ENCODE results near the gene SCAMP5. TPM values are rescaled to one million over a fixed set of nuclear protein-coding genes. Genes with fewer than 3 reads are reported as not detected.

The SCAMP5 gene
- total RNA-seq, 1 experiment from 2014 or later: 17.9 TPM

- no peak overlapping the region for H3K4me3 ChIP-seq
- TF ChIP-seq EZH2 (IDR thresholded peaks at IDR 0.05; ENCODE audit: low read depth): no peak
- no peak for TF ChIP-seq CTCF (conservative IDR thresholded peaks at IDR 0.05)
- ChIA-PET CTCF (no interaction called here), POLR2A (ENCODE audit: unreplicated experiment) (interaction anchor here (0.6 kb wide), 1 partner anchor 25 kb away, joined by 3 read pairs; no protein-coding TSS in a partner anchor)
- H3K79me2 ChIP-seq (ENCODE audit: low read depth): no peaks in the 10 kb centered on the region
- no peak for DNase-seq
- H3K36me3 ChIP-seq (ENCODE audit: low read depth): no peaks in the 10 kb centered on the region
- no peak overlapping the region for H2AFZ ChIP-seq
- H3K4me2 ChIP-seq: no peak overlapping the region
- H3K9me2 ChIP-seq (ENCODE audit: insufficient read depth): no peaks in the 10 kb centered on the region
- no peaks in the 10 kb centered on the region for H4K20me1 ChIP-seq (ENCODE audit: insufficient read depth)
- intact Hi-C loops (cut with micrococcal nuclease; ENCODE audit: unreplicated experiment): no loop called here
- peaks cover 34% of the 10 kb centered on the region for H3F3A ChIP-seq (ENCODE audit: insufficient read depth, low read depth)
- peaks cover 38% of the 10 kb centered on the region for H3K4me1 ChIP-seq (replicated peaks; ENCODE audit: insufficient read depth)
- no peak overlapping the region for H3K27ac ChIP-seq
- H3K9me3 ChIP-seq (ENCODE audit: insufficient read depth, low read depth): no peaks in the 10 kb centered on the region
- H3K27me3 ChIP-seq (ENCODE audit: insufficient read depth, low read depth): no peaks in the 10 kb centered on the region
- BruUV-seq (replicated peaks): no TSS peak
Measured at GRCh38 chr15:75068748-75069147, 73.4 kb downstream of the SCAMP5 start.

GRCh38 chr15:75069301-75069925 is 74.0 kb downstream of the SCAMP5 start:
- Histone ChIP-seq H3K79me2 (ENCODE audit: low read depth) (no peaks in the 10 kb centered on the region), H2AFZ (no peak overlapping the region), H3K9me2 (ENCODE audit: insufficient read depth) (no peaks in the 10 kb centered on the region), H3K9me3 (ENCODE audit: insufficient read depth, low read depth) (no peaks in the 10 kb centered on the region), H4K20me1 (ENCODE audit: insufficient read depth) (no peaks in the 10 kb centered on the region), H3K27ac (no peak overlapping the region), H3K36me3 (ENCODE audit: low read depth) (no peaks in the 10 kb centered on the region), H3K4me2 (no peak overlapping the region), H3K4me1 (replicated peaks; ENCODE audit: insufficient read depth) (peaks cover 35% of the 10 kb centered on the region), H3F3A (ENCODE audit: insufficient read depth, low read depth) (peaks cover 34% of the 10 kb centered on the region), H3K4me3 (no peak overlapping the region), H3K27me3 (ENCODE audit: insufficient read depth, low read depth) (no peaks in the 10 kb centered on the region)
- CTCF ChIA-PET: no interaction called here
- BruUV-seq (replicated peaks): no TSS peak
- DNase-seq: no peak
- intact Hi-C loops (cut with micrococcal nuclease; ENCODE audit: unreplicated experiment): no loop called here
- no peak for TF ChIP-seq CTCF (conservative IDR thresholded peaks at IDR 0.05)
- TF ChIP-seq EZH2 (IDR thresholded peaks at IDR 0.05; ENCODE audit: low read depth): no peak
- POLR2A ChIA-PET (ENCODE audit: unreplicated experiment): interaction anchor here (0.6 kb wide), 1 partner anchor 25 kb away, joined by 3 read pairs; no protein-coding TSS in a partner anchor

- Histone ChIP-seq H3K4me1 (replicated peaks; ENCODE audit: insufficient read depth) (peaks cover 22% of the 10 kb centered on the region), H3K27me3 (ENCODE audit: insufficient read depth, low read depth) (no peaks in the 10 kb centered on the region), H3K79me2 (ENCODE audit: low read depth) (no peaks in the 10 kb centered on the region), H3F3A (ENCODE audit: insufficient read depth, low read depth) (peaks cover 22% of the 10 kb centered on the region), H3K27ac (no peak overlapping the region), H4K20me1 (ENCODE audit: insufficient read depth) (no peaks in the 10 kb centered on the region), H3K4me3 (no peak overlapping the region), H3K9me2 (ENCODE audit: insufficient read depth) (no peaks in the 10 kb centered on the region), H2AFZ (no peak overlapping the region), H3K4me2 (no peak overlapping the region), H3K36me3 (ENCODE audit: low read depth) (no peaks in the 10 kb centered on the region), H3K9me3 (ENCODE audit: insufficient read depth, low read depth) (0 out of 2 replicates have a peak, but pooled peaks cover 5% of the 10 kb centered on the region)
- BruUV-seq (replicated peaks): no TSS peak
- ChIA-PET POLR2A (ENCODE audit: unreplicated experiment) (no interaction called here), CTCF (interaction anchor here (0.5 kb wide), 1 partner anchor 131 kb away, joined by 3 read pairs; the partner anchor contains the start of gene C15orf39)
- DNase-seq: no peak
- intact Hi-C loops (cut with micrococcal nuclease; ENCODE audit: unreplicated experiment): no loop called here
- TF ChIP-seq EZH2 (IDR thresholded peaks at IDR 0.05; ENCODE audit: low read depth) (no peak), CTCF (conservative IDR thresholded peaks at IDR 0.05) (no peak)
Measured at GRCh38 chr15:75070674-75071073, 75.3 kb downstream of the SCAMP5 start.

Other genes with a start within 250 kb of the SCAMP5 start
- gene CYP1A2, start 246.7 kb upstream of the SCAMP5 start, total RNA-seq (2021): not detected in 2 replicates
- gene CSK, start 213.5 kb upstream of the SCAMP5 start, total RNA-seq (2021): 78.3 TPM in 2 replicates
- not detected in 2 replicates for gene LMAN1L, start 182.7 kb upstream of the SCAMP5 start, total RNA-seq (2021)
- gene CPLX3, start 168.9 kb upstream of the SCAMP5 start, total RNA-seq (2021): not detected in 2 replicates
- gene ULK3, start 152.4 kb upstream of the SCAMP5 start, total RNA-seq (2021): 30.2 and 46.6 TPM in 2 replicates
- gene SCAMP2, start 122.2 kb upstream of the SCAMP5 start, total RNA-seq (2021): 84.6 and 87.4 TPM in 2 replicates
- gene MPI, start 105.5 kb upstream of the SCAMP5 start, total RNA-seq (2021): 22.5 and 23.0 TPM in 2 replicates
- gene FAM219B, start 88.7 kb upstream of the SCAMP5 start, total RNA-seq (2021): 41.8 and 45.5 TPM in 2 replicates
- gene COX5A, start 57.5 kb upstream of the SCAMP5 start, total RNA-seq (2021): 177 and 247 TPM in 2 replicates
- gene RPP25, start 38.8 kb upstream of the SCAMP5 start, total RNA-seq (2021): 14.9 and 19.6 TPM in 2 replicates
- 23.7 and 24.4 TPM in 2 replicates for gene PPCDC, start 28.0 kb downstream of the SCAMP5 start, total RNA-seq (2021)
- 40.8 and 41.3 TPM in 2 replicates for gene C15orf39, start 206.3 kb downstream of the SCAMP5 start, total RNA-seq (2021)